Urinary bladder (tissue), 4 donors: ENCODE data around the gene NECAB3. TPM values are rescaled to one million over a fixed set of nuclear protein-coding genes. Genes with fewer than 3 reads are reported as not detected.
A peak's percentile ranks its signal among the peaks of the same experiment; 100 is the strongest.
"Not testable (repeated sequence)": the region's sequence is repeated elsewhere in the genome, so short reads cannot be mapped to it uniquely, and the experiment has no call there.

Source experiments
- DNase-seq: peaks from one replicate; pipeline ENCODE4 v3.0.0-alpha.2; 2015; ENCODE audit errors: extremely low spot score
- H3K27ac ChIP-seq: one replicate; pipeline ENCODE4 v1.5.1; 2013; ENCODE audit warnings: low read depth, mild to moderate bottlenecking, moderate library complexity
- H3K36me3 ChIP-seq: one replicate; pipeline ENCODE4 v1.6.1; 2013; ENCODE audit warnings: mild to moderate bottlenecking, moderate library complexity; ENCODE audit not compliant: insufficient read depth
- H3K4me1 ChIP-seq: one replicate; pipeline ENCODE4 v1.6.1; 2013; ENCODE audit warnings: mild to moderate bottlenecking, moderate library complexity; ENCODE audit not compliant: insufficient read depth
- H3K4me3 ChIP-seq: one replicate; pipeline ENCODE4 v1.5.1; 2013; ENCODE audit warnings: low read depth, low read length
- whole genome bisulfite sequencing: extraction: QIAGEN DNeasy Blood & Tissue Kit; methylation state at CpG from one replicate; pipeline ENCODE4 v1.1.7; 2013; 5-methylcytosine and 5-hydroxymethylcytosine counted together
- polyA plus RNA-seq: library from polyadenylated mRNA; stranded (reverse); fragments of 200-250 nt; gene quantifications from one replicate; pipeline ENCODE4 v1.2.3, GENCODE V29; 2013
- total RNA-seq: library from RNA; depleted of rRNA; stranded (reverse); fragments of >200 nt; gene quantifications from one replicate; pipeline ENCODE4 v1.2.3, GENCODE V29; 2014
- donor health status: healthy with polysubstance abuse.
- donor health status: healthy.

The NECAB3 gene
- total and polyA plus RNA-seq, 2 donors, result 18.6 to 33.4 TPM

DNA sequence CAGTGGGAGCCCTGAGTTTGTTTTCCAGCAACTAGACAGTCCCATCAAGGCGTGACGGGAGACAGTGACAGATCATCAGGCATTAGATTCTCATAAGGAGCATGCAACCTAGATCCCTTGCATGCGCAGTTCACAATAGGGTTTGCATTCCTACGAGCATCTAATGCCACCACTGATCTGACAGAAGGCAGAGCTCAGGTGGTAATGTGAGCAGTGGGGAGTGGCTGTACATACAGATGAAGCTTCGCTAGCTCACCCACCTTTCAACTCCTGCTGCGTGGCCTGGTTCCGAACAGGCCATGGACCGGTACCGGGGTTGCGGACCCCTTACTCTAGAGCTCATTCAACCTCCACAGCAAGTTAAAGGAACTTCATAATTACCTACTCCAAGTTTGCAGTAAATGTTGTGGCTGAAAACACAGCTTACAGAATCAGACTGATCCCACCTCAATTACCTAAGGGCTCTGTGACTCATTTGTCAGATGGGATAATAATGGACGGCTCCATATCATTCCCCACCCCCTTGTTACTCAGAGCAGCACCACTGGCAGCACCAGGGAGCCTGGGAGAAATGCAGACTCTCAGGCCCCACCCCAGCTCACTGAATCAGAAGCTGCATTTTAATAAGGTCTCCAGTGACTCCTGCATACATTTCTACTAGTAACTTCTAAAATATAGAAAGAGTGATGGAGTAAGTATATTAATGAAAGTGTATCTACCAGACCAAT is 30.1 kb upstream of the NECAB3 start:
- Histone ChIP-seq H3K4me3 (no peak overlapping the region), H3K27ac (no peak overlapping the region), H3K4me1 (no peaks in the 10 kb centered on the region), H3K36me3 (no peaks in the 10 kb centered on the region)
- no peak for DNase-seq
- WGBS, result 92% methylated on average over 11 of the region's 11 CpGs

DNA sequence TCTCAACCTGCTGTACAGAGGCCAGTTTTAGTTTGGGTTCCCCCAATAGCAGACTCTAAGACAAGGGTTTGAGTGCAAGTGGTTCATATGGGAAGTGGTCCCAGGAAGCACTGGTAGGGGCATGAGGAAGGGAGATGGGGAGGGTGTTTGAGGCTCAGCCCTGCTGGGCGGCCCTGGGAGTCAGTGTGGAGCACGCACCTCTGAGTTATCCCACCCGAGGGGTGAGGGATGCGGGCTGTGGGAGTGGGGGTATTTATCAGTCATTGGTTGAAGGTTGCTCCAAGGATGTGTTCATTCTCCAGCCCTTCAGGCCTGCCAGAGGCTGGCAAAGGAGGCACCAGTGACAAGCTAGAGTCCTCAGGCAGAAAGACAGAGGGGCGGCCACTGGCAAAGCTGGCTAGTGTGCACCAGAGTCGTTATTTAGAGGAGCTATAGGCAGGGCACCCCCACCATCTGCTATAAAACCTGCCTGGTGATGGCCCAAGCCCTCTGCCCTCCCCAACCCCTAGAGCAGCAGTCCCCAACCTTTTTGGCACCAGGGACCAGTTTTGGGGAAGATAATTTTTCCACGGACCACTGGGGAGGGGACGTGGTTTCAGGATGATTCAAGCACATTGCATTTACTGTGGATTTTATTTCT is 29.4 kb upstream of the NECAB3 start:
- 90% methylated on average over 8 of the region's 8 CpGs for WGBS
- no peak for DNase-seq
- H3K4me3 ChIP-seq, result no peak overlapping the region
- H3K27ac ChIP-seq, result no peak overlapping the region
- no peaks in the 10 kb centered on the region for H3K4me1 ChIP-seq
- no peaks in the 10 kb centered on the region for H3K36me3 ChIP-seq

DNA sequence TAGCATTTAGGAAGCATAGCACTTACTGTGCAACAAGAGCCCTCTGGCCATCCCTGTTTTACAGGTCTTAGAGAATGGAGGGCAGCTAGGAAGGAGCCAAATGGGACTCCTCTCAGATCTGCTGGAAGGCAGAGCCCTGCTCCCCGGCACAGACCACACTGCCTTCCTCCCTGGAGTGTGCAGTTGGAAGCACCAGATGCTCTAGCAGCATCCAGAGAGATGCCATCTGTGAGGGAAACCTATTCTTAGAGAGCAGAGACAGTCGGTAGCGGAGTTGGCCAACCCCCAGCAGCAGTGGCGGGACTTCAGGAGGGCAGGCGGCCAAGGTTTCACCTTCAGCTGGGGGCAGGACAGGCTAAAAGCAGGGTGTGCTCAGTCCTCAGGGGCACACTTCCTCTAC is 28.6 kb upstream of the NECAB3 start:
- Histone ChIP-seq H3K4me1 (no peaks in the 10 kb centered on the region), H3K4me3 (no peak overlapping the region), H3K36me3 (no peaks in the 10 kb centered on the region), H3K27ac (no peak overlapping the region)
- DNase-seq, result no peak
- WGBS, result 34% methylated on average over 5 of the region's 5 CpGs

DNA sequence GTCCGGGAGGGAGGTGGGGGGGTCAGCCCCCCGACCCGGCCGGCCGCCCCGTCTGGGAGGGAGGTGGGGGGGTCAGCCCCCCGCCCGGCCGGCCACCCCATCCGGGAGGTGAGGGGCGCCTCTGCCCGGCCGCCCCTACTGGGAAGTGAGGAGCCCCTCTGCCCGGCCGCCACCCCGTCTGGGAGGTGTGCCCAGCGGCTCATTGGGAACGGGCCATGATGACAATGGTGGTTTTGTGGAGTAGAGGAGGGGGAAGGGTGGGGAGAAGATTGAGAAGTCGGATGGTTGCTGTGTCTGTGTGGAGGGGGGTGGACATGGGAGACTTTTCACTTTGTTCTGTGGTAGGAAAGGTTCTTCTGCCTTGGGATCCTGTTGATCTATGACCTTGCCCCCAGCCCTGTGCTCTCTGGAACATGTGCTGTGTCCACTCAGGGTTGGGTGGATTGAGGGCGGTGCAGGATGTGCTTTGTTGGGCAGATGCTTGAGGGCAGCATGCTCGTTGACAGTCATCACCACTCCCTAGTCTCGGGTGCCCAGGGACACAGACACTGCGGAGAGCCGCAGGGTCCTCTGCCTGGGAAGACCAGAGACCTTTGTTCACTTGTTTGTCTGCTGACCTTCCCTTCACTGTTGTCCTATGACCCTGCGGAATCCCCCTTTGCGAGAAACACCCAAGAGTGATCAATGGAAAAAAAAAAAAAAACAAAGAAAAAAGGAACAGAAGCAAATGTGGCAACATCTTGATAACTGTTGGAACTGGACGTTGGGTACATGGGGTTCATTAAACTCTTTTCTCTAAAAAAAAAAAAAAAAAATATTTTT is 27.6 kb upstream of the NECAB3 start:
- H3K4me3 ChIP-seq, result no peak overlapping the region
- WGBS, result 83% methylated on average over 21 of the region's 27 CpGs
- no peaks in the 10 kb centered on the region for H3K4me1 ChIP-seq
- no peak for DNase-seq
- H3K27ac ChIP-seq, result no peak overlapping the region
- no peaks in the 10 kb centered on the region for H3K36me3 ChIP-seq

DNA sequence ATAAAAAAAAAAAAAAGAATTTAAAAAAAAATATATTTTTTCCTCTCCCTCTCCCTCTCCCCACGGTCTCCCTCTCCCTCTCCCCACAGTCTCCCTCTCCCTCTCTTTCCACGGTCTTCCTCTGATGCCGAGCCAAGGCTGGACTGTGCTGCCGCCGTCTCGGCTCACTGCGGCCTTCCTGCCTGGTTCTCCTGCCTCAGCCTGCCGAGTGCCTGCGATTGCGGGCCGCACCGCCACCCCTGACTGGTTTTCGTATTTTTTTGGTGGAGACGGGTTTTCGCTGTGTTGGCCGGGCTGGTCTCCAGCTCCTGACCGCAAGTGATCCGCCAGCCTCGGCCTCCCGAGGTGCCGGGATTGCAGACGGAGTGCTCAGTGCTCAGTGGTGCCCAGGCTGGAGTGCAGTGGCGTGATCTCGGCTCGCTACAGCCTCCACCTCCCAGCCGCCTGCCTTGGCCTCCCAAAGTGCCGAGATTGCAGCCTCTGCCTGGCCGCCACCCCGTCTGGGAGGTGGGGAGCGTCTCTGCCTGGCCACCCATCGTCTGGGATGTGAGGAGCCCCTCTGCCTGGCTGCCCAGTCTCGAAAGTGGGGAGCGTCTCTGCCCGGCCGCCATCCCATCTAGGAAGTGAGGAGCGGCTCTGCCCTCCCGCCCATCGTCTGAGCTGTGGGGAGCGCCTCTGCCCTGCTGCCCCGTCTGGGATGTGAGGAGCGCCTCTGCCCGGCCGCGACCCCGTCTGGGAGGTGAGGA is 26.6 kb upstream of the NECAB3 start:
- not testable (repeated sequence) for H3K4me1 ChIP-seq, H3K4me3 ChIP-seq, H3K36me3 ChIP-seq, H3K27ac ChIP-seq, DNase-seq
- WGBS, result 90% methylated on average over 41 of the region's 45 CpGs

DNA sequence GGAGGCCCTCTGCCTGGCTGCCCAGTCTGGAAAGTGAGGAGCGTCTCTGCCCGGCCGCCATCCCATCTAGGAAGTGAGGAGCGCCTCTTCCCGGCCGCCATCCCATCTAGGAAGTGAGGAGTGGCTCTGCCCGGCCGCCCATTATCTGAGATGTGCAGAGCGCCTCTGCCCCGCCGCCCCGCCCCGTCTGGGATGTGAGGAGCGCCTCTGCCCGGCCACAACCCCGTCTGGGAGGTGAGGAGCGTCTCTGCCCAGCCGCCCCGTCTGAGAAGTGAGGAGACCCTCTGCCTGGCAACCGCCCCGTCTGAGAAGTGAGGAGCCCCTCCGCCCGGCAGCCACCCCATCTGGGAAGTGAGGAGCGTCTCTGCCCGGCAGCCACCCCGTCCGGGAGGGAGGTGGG is 24.7 kb upstream of the NECAB3 start:
- H3K4me3 ChIP-seq, H3K27ac ChIP-seq, H3K4me1 ChIP-seq, DNase-seq, H3K36me3 ChIP-seq: not testable (repeated sequence)
- 92% methylated on average over 18 of the region's 27 CpGs for WGBS

DNA sequence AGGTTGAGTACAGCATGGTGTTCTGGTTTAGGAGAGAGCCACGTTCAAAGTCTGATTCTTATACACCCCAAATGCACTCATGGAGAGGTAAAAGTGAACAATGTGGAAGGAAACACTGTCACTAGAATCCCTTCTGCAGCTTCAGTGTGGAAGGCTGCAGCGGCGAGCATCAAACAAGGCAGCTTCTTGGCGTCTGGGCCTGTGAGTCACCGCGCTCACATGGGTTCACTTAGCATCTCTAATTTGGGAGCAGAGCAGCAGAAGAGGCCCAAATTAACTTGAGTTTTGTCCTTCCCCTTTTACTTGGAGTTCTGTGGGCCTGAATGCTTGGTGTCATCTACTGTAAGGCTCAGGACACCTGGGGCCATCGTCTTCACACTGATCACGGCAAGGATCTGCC is 22.9 kb upstream of the NECAB3 start:
- no peaks in the 10 kb centered on the region for H3K36me3 ChIP-seq
- H3K4me3 ChIP-seq, result no peak overlapping the region
- H3K27ac ChIP-seq, result no peak overlapping the region
- H3K4me1 ChIP-seq, result no peaks in the 10 kb centered on the region
- WGBS, result 51% methylated on average over 8 of the region's 8 CpGs
- no peak for DNase-seq

DNA sequence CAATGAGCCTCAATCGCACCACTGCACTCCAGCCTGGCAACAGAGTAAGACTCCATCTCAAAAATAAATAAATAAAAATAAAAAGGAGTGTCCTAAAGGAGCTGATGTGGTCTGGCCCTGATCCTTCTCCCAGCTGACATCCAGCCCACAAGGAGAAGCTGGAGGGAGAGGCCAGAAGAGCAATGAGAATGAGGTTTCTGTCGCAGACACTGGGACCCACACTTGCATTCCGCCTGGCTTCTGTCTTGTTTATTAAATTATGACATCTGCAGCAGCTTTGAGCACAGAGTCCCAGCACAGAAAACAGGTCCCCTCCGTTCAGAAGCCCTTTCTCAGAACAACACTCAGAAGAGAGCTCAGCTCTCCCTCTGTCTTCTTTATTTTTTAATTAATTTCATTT is 22.2 kb upstream of the NECAB3 start:
- Histone ChIP-seq H3K4me1 (no peaks in the 10 kb centered on the region), H3K27ac (no peak overlapping the region), H3K4me3 (no peak overlapping the region), H3K36me3 (no peaks in the 10 kb centered on the region)
- no peak for DNase-seq
- 50% methylated on average over 4 of the region's 4 CpGs for WGBS

DNA sequence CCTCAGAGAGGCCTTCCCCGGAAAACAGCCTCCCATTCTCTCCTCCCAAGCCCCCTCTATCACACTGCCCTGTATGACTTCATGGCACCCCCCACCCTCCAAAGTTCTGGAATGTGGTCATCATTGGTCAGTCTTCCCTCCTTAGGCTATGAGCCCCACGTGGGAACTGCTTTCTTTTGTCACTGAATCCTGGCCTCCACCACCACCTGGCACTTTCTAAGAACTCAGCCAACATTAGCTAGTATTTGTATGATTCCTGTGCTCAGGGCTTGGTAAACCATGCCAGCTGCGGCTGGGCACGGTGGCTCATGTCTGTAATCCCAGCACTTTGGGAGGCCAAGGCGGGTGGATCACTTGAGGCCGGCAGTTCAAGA is 20.4 kb upstream of the NECAB3 start:
- no peak for DNase-seq
- Histone ChIP-seq H3K4me1 (no peaks in the 10 kb centered on the region), H3K27ac (no peak overlapping the region), H3K4me3 (no peak overlapping the region), H3K36me3 (no peaks in the 10 kb centered on the region)
- WGBS, result 60% methylated on average over 6 of the region's 6 CpGs

DNA sequence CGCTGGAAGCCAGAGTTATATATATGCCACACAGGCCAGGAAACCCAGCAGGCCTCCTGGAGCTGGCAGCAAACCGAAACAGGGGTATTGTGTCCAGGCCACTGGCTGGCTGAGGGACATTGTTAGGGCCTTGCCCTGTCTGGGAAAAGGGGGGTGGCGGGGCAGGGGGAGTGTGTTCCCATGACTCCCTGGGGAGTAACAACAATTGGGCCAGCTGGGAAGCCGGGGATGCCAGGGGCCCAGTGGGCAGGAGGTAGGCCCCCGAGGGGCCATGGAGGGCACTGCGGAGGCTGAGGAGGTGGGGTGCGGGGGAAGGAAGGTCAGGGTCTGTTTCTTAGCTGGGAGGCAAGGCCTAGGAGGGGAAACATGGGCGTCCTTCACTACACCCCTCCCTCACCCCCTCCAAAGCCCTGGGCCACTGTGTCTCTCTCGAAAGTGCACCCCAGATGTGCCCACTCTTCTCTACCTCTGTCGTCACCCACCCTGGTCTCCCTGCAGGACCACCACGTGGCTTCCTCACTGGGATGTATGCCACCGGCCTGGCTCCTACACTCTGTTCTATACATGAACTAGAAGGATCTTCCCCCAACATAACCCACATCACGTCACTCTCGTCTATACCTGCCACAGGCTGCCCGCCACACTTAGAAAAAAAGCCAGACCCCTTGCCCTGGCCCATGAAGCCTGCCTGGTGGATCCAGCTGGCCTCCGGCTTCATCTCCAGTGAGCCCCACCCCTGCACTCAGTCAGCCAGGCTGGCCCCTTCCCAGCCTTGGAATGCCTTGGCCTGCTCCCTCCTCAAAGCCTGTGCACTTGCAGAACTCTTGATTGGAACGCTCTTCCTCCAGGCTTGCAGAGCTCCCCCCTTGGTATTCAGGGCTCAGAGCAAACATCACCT is 19.8 kb upstream of the NECAB3 start:
- no peak overlapping the region for H3K4me3 ChIP-seq
- DNase-seq, result no peak
- H3K4me1 ChIP-seq, result no peaks in the 10 kb centered on the region
- 56% methylated on average over 17 of the region's 17 CpGs for WGBS
- H3K27ac ChIP-seq, result no peak overlapping the region
- no peaks in the 10 kb centered on the region for H3K36me3 ChIP-seq

DNA sequence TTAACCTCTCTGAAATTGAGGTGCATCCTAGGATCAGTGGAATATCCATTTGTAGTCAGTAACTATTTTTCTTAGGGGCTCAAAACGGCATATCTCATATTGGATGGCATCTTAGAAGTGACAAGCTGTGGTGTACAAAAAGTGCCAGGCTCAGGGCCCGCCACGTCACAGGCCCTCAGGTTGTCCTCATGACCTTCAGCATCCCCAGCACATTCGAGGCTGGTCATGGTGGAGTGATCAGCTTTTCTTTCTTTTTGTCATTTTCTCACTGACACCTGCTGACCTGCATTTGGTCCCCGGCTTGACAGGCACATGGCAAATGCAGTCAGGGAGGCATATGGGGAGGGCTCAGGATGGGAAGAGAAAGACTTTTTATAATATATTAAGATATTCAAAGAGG is 19.1 kb upstream of the NECAB3 start:
- WGBS, result 88% methylated on average over 5 of the region's 5 CpGs

DNA sequence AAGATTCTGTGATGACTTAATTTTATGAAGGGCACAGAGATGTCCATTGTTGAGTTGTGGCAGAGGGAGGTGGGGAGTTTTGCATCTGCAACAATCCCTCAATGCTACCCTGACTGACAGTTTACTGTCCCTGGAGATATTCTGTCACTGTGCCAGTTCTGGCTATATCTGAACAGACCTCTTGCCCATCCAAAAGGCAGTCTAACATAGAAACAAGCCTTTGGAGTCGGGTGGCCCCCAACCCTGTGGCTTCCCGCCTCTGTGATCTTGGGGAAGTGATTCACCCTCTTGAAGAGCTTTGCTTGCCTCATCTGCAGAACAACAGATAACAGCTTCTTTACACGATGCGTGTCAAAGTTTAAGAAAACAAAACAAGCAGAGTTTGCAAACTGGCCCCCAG is 15.7 kb upstream of the NECAB3 start:
- WGBS, result 48% methylated on average over 4 of the region's 4 CpGs
- Histone ChIP-seq H3K36me3 (no peaks in the 10 kb centered on the region), H3K4me3 (no peak overlapping the region), H3K27ac (no peak overlapping the region), H3K4me1 (no peaks in the 10 kb centered on the region)
- no peak for DNase-seq

More for the DNA sequence above, 19.1 kb upstream of the NECAB3 start:
- H3K4me3 ChIP-seq, result no peak overlapping the region
- no peaks in the 10 kb centered on the region for H3K36me3 ChIP-seq
- H3K27ac ChIP-seq, result peak overlapping the region; percentile 27
- no peak for DNase-seq
- H3K4me1 ChIP-seq, result no peaks in the 10 kb centered on the region

DNA sequence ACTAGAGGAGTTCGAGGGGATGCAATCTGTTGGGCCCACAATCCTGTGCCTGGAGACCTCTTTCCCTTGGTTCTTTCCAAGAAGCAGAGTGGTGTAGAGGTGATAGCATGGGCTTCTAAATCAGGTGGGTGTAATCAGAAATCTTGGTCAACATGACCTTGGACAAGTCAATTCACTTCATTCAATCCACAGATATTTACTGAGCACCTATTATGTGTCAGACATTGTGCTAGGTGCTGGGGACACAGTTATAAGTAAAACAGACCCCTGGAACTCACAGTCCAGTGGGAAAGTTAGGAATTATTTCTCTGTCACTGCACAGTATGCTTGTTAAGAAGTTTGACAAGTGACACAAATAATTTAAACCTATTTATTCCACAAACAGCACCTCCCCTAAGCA is 15.3 kb upstream of the NECAB3 start:
- Histone ChIP-seq H3K36me3 (no peaks in the 10 kb centered on the region), H3K27ac (no peak overlapping the region), H3K4me3 (no peak overlapping the region), H3K4me1 (peaks cover 2% of the 10 kb centered on the region)
- 84% methylated on average over 1 of the region's 1 CpG for WGBS
- no peak for DNase-seq
